CD4-positive, alpha-beta T cell treated with Interleukin-15 for 4 hours (primary cell): ENCODE measurements around the gene PHLDA2.
"Not testable (repeated sequence)": the region's sequence is repeated elsewhere in the genome, so short reads cannot be mapped to it uniquely, and the experiment has no call there.

Experiments
- DNase-seq: peaks from one replicate; pipeline ENCODE4 v3.0.0-alpha.2; 2020; ENCODE audit warnings: low spot score

Gene PHLDA2

DNA sequence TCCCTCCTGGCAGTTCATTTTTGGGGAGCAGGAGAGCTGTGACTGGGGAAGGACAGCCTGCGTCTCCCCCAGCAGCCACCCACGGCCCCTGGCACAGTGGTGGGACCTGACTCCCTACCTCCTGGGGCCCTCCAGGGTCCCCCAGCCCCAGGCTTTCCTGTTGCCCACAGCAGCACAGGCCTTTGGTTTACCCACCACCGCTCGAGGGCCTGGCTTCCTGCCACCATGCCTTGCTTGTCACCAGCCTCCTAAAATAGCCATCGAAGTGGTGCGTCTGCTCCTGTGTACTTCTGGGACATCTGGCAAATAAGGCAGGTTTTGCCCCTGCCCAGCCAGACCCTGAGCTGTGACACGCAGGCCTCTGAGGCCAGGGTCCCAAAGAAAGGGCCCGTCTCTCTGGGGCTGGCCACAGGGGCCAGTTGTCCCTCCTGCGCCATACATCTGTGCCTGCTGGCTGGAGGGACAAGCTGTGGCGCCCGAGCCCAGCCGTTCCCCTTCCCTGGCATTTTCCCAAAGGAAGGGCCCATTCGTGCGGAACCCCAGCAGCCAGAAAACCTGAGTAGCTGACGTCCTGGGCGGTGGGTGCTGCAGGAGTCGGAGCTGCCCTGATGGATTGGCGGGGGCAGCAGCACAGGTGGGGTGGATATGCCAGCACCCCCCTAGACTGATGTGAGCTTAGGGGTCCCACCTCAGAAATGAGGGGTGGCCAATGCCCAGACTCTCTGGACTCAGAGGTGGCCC is 14.6 kb downstream of the PHLDA2 start:
- no peak for DNase-seq

DNA sequence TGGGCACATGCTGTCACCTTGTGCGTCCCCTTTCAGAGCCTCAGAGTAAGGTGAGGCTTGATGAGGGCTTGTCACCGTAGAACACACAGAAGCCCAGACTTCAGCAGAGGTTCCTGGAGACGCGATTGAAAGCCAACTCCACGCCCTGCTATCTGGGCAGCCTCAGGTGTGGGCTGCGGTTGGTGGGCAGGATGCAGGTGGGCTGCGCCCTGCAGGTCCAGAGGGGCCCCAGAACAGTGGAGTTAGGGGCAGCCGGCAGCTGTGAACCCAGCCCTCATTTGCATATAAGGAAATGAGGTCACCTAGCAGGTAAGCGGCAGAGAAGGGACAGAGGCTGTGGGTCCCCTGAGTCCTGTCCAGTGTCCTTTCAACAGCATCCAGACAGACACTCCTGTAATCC is 15.4 kb downstream of the PHLDA2 start:
- no peak for DNase-seq

DNA sequence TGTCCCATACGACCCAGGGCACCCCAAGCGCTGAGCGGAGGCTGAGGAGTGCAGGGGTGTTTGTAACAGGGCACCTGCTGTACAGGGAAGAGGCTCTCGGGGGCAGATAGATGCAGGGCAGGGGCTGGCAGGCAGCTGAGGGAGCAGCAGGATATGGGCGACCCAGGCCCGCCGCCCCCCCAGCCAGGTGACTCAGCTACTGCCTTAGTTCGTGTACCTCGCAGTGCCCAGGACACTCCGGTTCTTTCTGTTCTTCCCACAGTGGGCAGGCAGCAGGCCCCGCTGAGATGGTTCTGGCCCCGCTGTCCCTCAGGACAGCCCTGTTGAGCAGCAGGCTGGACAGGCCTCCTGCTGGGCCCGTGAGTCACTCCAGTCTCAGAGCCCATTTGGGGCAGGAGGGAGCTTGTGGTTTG is 16.2 kb downstream of the PHLDA2 start:
- DNase-seq, result no peak

GRCh38 chr11:2912498-2912897 is 16.7 kb downstream of the PHLDA2 start:
- DNase-seq, result no peak

DNA sequence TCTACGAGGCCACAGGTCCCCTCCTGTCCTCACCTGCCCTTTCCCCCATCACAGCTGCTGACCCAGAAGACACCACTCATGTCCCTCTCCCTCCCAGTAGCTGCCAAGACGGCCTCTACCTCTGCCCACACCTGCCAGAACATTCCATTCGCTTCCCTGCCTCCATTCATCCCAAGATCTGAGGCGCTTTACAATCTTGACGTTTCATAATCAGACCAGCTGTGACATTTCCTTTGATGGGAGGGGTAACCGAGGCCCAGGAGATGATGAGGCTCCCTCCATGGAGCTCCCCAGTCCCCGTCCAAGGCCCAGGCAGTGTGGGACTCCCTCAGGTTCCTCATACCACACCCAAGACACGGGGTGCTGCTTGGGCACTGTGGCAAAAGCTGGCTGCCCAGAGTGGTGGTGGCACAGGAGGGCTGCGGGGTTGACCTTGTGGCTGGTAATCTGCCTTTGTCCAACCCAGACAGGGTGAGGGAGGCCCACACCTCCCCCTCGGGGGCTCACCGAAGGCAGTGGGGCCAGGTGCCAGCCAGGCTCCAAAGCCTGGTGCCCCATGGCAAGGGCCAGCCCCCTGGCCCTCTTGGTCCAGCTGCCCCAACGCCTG is 17.3 kb downstream of the PHLDA2 start:
- no peak for DNase-seq

- DNase-seq, result no peak
These were observed 18.0 kb downstream of the PHLDA2 start for GRCh38 chr11:2911088-2911784.

GRCh38 chr11:2910401-2910955 is 18.7 kb downstream of the PHLDA2 start:
- no peak for DNase-seq

- no peak for DNase-seq
These were observed 19.9 kb downstream of the PHLDA2 start for GRCh38 chr11:2909133-2909902.

DNA sequence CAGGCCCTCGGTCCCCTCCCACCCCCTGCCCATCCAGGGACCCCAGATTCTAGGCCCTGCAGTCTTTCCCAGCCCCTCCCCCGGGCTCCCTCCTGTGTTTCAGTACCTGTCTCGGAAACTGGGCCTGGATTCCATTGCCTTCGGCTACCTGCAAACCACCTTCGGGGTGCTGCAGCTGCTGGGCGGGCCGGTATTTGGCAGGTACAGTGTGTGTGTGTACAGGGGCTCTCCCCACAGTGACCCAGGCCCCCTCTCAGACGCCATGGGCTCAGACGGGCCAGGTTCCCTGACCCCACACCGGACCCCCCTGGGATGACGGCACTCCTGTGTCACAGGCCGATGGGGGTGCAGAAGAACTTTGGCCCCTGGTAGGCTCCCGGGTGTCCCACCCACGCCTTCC is 21.1 kb downstream of the PHLDA2 start:
- DNase-seq, result no peak

DNA sequence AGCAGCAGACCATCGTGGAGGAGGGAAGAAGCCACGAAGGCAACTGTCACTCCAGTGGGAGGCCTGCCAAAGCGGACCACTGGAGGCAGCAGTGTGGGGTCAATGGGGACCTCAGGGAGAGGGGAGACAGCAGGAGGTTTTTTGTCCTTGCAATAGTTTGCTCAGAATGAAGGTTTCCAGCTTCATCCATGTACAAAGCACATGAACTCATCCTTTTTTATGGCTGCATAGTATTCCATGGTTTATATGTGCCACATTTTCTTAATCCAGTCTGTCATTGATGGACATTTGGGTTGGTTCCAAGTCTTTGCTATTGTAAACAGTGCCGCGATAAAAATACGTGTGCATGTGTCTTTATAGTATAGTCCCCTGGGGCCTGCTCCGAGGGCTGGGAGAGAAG is 23.9 kb downstream of the PHLDA2 start:
- not testable (repeated sequence) for DNase-seq

DNA sequence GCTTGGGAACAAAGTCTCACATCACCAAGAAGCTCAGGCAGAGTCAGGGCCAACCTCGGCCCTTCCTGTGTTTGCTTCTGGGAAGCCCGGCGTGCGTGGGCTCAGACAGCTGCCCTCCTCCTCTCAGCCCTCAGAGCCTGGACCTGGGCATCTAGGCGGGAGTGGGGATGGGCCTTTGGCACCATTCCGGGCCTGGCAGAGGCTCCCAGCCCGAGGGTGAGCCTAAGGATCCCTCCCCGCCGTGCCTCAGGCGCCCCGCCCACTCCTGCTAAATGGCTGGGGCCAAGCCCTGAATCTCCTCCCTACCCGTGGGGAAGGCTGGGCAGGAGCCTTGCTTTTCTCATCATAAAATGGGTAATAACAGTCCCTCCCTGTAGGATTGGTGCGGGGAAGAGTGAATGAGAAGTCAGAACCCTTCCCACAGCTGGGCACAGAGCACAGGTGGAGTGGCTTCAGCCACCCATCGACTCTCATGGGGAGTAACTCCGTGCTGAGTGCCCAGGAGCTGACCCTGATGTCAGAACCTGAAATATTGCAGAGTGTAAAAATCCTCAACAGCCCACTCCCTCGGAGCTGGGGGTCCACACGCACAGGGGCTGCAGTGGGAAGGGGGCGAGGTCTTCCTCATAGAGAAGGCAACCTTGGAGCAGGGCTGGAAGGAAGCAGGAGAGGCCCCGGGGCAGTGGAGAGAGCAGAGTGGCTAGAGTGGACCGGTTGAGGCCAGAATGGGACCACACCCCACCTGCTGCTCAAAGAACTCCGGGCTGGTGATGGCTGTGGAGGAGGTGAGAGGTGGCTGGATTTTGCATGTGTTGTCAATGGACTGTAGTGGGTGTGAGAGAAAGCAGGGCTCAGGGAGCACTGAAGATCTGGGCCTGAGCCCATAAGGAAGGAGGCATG is 24.8 kb downstream of the PHLDA2 start:
- no peak for DNase-seq

DNA sequence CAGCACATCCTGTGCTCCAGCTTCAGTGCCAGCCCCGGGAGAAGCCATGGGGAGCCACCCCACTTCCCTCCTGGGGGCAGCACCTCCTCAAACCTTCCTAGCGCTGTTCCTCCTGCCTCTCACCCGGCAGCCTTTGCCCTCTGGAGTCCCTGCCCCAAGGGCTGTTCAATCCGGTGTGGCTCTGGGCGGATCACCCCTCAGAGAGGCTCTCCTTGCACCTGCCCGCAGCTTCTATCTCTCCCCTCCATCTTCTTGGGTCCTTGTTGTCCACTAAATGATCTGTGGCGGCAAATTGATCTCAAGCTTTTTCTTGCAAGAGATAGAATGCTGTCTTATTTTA is 25.6 kb downstream of the PHLDA2 start:
- no peak for DNase-seq

DNA sequence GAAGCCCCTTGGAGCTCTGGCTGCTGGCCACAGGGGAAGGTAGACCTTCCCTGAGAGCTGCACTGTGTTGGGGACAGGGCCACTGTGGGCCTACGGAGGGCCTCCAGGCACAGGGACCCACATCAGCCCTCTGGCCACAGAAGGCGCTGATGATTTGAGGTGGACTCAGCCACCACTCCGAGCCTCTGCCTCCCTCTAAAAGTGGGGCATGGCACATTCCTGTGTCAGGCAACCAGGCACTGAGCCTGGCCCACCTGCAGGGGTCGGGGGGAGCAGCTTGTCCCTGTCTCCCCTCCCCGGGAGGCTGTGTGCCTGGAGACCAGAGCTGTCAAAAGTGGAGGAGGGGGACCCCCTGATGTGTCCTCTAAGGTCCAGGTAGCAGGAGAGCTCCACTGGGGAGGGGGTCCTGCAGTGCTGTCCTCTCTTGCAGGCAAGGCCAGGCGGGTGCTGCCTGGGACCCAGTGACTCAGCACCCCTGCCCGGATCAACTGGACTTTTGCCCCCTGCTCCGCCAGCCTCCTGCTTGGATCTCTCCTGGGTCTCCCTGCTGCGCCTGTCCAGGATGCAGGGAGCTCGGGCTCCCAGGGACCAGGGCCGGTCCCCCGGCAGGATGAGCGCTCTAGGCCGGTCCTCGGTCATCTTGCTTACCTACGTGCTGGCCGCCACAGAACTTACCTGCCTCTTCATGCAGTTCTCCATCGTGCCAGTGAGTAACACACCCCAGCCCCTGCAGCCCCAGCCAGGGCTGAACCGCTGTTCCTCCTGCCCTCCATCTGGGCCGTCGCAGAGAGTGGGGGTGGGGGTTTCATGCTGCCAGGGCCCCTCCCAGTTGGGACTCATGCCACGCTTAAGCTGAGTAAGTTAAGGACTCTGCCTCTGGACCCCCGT is 26.2 kb downstream of the PHLDA2 start:
- DNase-seq, result no peak

- peak; percentile 92 for DNase-seq
These were observed 27.1 kb downstream of the PHLDA2 start for GRCh38 chr11:2901854-2902783.

GRCh38 chr11:2901196-2901796 is 27.9 kb downstream of the PHLDA2 start:
- DNase-seq, result no peak

DNA sequence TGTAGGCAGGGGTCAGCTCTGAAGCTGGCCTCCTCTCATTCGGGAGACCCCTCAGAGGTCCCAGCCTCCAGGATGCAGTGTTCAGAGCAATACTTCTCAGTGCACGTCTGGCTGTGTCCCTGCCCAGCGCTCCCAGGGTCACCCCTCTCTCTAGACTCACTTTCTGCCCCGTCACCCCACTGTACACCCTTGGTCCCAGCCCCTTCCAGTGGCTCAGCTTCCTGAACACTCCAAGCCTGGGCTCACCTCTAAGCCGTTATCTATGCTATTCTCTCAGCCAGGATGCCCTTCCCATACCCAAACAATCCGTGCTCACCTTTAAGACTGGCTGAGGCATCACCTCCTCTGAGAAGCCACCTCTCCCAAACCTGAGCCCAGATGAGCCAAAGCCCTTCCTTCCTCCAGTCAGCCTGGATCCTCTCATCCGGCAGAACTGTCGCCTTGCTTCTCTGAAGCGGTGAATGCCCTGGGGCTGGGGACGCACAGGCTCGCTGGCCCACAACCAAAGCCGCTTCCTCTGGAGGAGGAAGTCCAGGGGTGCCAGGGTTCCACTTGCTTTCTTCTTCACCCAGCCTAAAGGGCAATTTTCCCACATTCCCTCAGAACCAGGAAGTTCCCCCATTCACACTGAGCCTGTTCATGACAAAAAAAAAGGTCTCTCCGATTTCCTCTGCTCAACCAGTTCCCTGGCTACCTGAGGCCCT is 30.0 kb downstream of the PHLDA2 start:
- no peak for DNase-seq

GRCh38 chr11:2898366-2899079 is 30.7 kb downstream of the PHLDA2 start:
- peak; percentile 69 for DNase-seq
